HG02678 (cell line): ENCODE data around the gene ST8SIA1.
A peak's percentile ranks its signal among the peaks of the same experiment; 100 is the strongest.
"Not testable (repeated sequence)": the region's sequence is repeated elsewhere in the genome, so short reads cannot be mapped to it uniquely, and the experiment has no call there.

Experiments used
- ATAC-seq: cut with Tn5 transposase; IDR thresholded peaks from one replicate; pipeline ENCODE4 v1.9.1; 2021; ENCODE audit warnings: mild to moderate bottlenecking, moderate library complexity; ENCODE audit not compliant: unreplicated experiment

Gene ST8SIA1

GRCh38 chr12:22334410-22335100, at the start of gene ST8SIA1:
Gene ST8SIA1 (minus strand): TSS chr12:22334707. CDS start chr12:22334232, 475 bp downstream.
- peak; percentile 1 for ATAC-seq

- ATAC-seq, result no peak
These were observed 45.5 kb upstream of the ST8SIA1 start for GRCh38 chr12:22380031-22380430.

- no peak for ATAC-seq
These were observed 43.4 kb upstream of the ST8SIA1 start for GRCh38 chr12:22377731-22378496.

GRCh38 chr12:22376596-22377150, 42.2 kb upstream of the ST8SIA1 start:
- ATAC-seq, result not testable (repeated sequence)

DNA sequence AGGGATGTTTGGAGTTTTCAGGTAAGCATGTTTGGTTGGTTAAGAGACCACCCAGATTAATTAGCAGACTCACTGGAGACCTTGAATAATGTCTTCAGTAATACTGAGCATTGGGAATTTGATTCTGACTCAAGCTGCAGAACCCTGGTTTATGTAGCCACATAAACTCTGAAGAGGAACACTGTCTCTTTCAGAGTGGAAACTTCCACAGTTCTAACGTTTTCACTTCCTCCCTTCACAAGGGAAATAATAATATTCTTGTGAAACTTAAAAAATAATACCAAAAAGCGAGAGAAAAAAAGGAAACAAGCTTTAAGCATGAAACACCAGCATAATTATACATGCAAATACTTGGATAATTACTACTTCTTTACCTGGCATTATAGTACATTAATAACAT, 40.0 kb upstream of the ST8SIA1 start:
- ATAC-seq, result no peak

GRCh38 chr12:22372277-22372837, 37.9 kb upstream of the ST8SIA1 start:
- ATAC-seq, result no peak

DNA sequence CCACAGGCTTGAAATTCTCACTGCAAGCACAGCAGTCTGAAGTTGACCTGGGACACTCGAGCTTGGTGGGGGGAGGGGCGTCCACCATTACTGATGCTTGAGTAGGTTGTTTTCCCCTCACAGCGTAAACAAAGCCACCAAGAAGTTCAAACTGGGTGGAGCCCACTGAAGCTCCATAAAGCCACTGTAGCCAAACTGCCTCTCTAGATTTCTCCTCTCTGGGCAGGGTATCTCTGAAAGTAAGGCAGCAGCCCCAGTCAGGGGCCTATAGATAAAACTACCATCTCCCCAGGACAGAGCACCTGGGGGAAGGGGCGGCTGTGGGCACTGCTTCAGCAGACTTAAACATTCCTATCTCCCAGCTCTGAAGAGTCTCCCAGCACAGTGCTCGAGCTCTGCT, 31.7 kb upstream of the ST8SIA1 start:
- ATAC-seq, result no peak

- no peak for ATAC-seq
These were observed 27.3 kb upstream of the ST8SIA1 start for GRCh38 chr12:22361785-22362184.

- no peak for ATAC-seq
These were observed 26.3 kb upstream of the ST8SIA1 start for GRCh38 chr12:22360774-22361173.

DNA sequence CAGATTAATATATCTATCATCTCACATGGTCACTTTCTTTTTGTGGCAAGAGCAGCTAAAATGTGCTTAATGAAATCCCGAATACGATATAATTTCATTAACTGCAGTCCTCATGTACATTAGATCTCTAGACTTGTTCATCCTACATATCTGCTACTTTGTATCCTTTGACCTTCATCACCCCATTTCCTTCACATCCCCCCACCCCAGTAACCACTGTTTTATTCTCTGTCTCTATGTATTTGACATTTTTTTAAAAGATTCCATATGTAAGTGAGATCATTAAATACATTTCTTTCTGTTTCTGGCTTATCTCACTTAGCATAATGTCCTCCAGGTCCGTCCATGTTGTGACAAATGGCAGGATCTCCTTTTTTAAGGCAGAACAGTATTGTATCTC, 23.0 kb upstream of the ST8SIA1 start:
- no peak for ATAC-seq

DNA sequence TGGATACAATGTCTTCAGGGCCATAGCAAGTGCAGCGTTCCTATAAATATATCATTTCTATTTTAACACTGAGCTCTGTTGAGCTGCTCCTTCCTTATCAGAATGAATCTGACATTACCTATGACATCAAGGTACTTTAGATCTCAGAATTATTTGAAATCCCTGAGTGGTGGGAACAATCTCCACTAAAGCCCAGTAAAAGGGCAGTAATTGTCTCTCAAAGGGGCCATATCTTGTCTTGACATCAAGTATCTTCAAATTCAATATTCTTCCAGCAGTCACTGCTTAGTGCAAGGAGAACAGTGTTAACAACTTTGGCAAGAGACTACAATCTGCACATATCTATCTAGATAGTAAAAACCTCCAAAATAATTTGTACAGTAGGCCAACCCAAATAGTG, 21.7 kb upstream of the ST8SIA1 start:
- no peak for ATAC-seq

DNA sequence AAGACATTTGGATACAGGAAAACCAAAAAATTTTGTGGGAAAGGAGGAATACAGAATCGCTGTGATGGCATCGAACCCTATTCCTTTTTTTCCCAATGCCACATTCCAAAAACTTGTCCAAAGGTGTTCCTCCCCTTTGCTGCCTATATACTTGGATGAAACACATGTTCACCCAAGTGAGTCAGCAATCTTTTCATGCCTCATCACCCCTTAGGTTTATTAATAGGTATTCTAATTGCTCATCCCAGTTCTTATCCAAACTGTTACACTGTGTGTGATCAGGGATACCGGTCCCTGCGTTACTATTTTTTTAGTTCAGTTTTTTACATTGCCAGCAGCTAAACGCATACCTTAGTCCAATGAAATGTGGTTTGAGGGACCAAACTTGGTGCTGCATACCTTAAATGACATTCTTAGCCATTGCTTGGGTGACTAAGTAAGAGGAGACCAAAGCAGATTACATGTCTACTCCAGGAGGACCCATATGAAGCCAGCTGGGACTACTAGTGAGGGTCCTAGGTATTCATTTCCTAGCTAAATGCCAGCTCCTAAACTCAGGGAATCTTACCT, 20.6 kb upstream of the ST8SIA1 start:
- no peak for ATAC-seq

DNA sequence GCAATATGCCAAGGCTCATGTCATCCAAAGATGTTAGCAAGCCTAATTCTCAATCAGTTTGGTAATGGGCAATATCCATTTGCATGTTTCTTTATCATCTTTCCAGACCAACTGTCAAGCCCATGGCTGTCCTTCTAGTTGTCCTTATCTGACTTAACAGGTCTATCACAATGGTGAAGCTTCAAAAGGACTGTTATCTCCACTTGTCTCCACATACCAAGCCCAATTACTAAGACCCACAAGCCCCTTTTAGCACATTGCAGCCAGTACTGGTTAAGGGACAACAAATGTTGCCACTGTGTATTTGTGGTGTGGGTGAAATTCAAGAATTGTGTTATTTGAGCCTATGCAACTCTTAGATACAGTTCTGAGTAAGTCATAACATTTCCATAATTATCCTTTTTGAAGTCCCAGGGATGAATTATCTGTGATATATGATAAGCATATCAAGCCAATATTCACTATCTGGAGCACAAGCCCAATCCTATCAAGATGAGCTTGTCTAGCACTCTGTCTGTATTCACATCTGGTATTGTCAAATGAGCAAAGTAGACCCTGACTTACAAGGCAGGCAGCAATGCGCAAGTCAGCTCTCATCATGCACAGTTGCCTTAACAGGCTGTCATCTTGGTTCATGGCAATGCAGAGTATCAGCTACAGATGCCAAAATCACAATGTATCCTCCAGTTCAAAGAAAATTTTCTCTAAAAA, 19.3 kb upstream of the ST8SIA1 start:
- ATAC-seq, result no peak

GRCh38 chr12:22350886-22351285, 16.4 kb upstream of the ST8SIA1 start:
- no peak for ATAC-seq

- ATAC-seq, result no peak
These were observed 13.7 kb upstream of the ST8SIA1 start for GRCh38 chr12:22348208-22348607.

DNA sequence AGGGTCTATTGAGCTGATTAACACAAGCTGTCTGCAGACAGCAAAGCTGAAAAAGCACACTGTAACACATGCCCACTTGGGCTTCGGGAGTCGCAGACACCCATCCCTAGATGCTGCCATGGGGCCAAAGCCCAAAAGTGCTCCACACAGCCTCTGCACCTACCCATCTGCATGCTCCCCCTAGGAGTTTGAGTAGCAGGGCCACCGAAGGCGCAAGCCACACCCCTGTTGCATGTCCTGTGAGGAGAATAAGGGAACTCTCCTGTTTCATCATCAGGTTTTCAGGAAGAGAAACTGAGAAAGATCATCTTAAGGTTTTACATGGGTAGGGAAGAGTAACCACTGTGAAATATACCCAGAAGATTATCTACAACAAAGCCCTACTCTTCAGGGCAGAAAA, 5.6 kb upstream of the ST8SIA1 start:
- ATAC-seq, result no peak

DNA sequence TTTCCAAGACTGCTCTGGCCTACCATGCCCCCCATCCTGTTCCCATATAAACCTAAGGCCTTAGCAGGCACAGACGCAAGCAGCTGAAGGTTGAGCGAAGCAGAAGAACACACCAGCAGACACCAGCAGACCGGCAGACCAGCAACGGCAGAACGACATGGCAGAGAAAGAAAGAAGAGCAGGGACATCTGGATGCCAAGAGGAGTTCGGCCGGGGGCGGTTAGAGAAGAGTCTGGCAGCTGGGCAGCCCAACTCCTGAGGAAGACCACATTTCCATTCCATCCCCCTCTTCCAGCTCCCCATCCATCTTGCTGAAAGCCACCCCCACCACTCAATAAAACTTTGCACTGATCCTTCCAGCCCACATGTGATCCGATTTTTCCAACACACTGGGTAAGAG, 5.2 kb upstream of the ST8SIA1 start:
- ATAC-seq, result no peak

DNA sequence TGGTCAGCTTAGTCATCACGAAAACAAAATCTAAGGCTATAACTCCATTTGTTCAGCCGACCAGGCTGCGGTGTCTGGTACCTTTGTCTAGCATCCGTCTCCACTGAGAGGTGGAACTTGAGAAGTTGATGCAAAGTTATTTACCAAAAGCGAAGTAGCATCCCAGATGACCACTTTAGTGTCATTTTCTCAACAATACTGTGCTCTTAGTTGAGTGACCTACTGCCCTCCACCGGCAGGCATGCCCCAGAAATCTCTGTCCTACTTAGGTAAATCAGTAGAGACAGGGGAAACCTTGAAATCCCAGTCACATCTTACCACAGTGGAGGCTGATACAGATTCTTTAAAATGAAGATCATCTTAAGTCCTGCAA, 1.3 kb upstream of the ST8SIA1 start:
- no peak for ATAC-seq

DNA sequence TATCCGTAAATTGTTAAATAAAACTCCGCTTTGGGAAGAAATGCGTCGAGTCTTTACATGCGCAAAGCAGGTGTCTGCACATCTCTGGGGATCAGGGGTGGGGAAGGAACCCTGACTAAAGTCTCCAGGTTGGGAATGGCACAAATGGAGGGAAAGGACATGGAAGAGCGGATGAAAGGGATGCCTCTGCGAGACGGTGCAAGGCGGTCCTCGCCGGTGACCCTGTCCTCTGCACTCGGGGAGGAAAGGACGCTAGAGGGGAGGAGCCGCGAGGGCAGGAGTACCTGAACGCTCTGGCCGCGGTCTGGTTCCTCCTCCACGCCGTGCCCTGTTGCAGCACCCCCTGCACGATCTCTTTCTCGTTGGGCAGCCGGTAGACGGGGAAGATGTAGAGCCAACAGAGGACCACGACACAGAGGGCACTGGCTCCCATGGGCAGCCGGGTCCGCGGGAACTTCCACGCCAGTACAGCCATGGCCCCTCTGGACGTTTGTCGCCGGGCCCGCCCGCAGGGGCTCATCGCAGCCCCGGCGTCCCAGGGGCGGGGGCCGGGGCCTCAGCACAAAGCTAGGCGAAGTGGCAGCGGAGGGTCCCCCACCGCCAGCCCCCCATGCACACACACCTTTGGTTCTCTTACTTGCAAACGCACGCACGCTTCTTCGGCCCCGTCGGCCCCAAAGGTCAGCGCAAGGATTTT, 646 bp downstream of the ST8SIA1 start:
- ATAC-seq, result no peak

- ATAC-seq, result no peak
These were observed 1.3 kb downstream of the ST8SIA1 start for GRCh38 chr12:22333186-22333712.
